Body of pancreas (tissue), 4 donors: ENCODE results near the gene PTPRN2.
"Not testable (repeated sequence)": the region's sequence is repeated elsewhere in the genome, so short reads cannot be mapped to it uniquely, and the experiment has no call there.

Experiments used
- POLR2A ChIP-seq, 3 donors: fragments of 450-650 bp; IDR thresholded peaks; one replicate each; pipeline ENCODE4 v1.6.1; 2016; ENCODE audit warnings: antibody characterized with exemption in 3 of 3, mild to moderate bottlenecking in 2 of 3
- TF ChIP-seq, protein P1 (sequence below), 7 experiments: fragments of 450-650 bp in 4 of 7; fragments of 200-600 bp in 3 of 7; sonication (generic) in 3 of 7; IDR thresholded peaks; one replicate each; pipeline ENCODE4 v1.5.1; 2016 to 2019; ENCODE audit warnings: antibody characterized with exemption in 7 of 7

- TF ChIP-seq, protein P1, sequence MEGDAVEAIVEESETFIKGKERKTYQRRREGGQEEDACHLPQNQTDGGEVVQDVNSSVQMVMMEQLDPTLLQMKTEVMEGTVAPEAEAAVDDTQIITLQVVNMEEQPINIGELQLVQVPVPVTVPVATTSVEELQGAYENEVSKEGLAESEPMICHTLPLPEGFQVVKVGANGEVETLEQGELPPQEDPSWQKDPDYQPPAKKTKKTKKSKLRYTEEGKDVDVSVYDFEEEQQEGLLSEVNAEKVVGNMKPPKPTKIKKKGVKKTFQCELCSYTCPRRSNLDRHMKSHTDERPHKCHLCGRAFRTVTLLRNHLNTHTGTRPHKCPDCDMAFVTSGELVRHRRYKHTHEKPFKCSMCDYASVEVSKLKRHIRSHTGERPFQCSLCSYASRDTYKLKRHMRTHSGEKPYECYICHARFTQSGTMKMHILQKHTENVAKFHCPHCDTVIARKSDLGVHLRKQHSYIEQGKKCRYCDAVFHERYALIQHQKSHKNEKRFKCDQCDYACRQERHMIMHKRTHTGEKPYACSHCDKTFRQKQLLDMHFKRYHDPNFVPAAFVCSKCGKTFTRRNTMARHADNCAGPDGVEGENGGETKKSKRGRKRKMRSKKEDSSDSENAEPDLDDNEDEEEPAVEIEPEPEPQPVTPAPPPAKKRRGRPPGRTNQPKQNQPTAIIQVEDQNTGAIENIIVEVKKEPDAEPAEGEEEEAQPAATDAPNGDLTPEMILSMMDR (IDR thresholded peaks at IDR 0.05): not testable (repeated sequence)
- not testable (repeated sequence) for TF ChIP-seq POLR2A (IDR thresholded peaks at IDR 0.05)
These were observed 677.6 kb downstream of the PTPRN2 start for GRCh38 chr7:157910045-157910444.
